Measurements from ENCODE around the gene GOLGA6A.

GRCh38 chr15:74124196-74124595 is 41.8 kb upstream of the GOLGA6A start:
- TF ChIP-seq CTCF (conservative IDR thresholded peaks at IDR 0.05 in 1 of 2, IDR thresholded peaks at IDR 0.05 in 1 of 2; ENCODE audit: extremely low read depth in 1 of 2, insufficient read depth in 1 of 2, low read depth in 1 of 2, low read length in 2 of 2), result no peak
- no peak for TF ChIP-seq EZH2 (IDR thresholded peaks at IDR 0.05; ENCODE audit: borderline replicate concordance, low read length)
